Esophagus squamous epithelium (tissue), 4 donors: ENCODE results near the gene BAHD1.

Experiments used
- POLR2A ChIP-seq, 4 donors: fragments of 450-650 bp; IDR thresholded peaks; one replicate each; pipeline ENCODE4 v1.6.1; 2017; ENCODE audit warnings: antibody characterized with exemption in 4 of 4, mild to moderate bottlenecking in 4 of 4, moderate library complexity in 3 of 4
- TF ChIP-seq, protein P1 (sequence below), 6 experiments: fragments of 450-650 bp in 4 of 6; fragments of 200-600 bp in 2 of 6; sonication (generic) in 2 of 6; IDR thresholded peaks; one replicate each; pipeline ENCODE4 v1.5.1; 2016 to 2019; ENCODE audit warnings: antibody characterized with exemption in 6 of 6, mild to moderate bottlenecking in 4 of 6, moderate library complexity in 4 of 6

DNA sequence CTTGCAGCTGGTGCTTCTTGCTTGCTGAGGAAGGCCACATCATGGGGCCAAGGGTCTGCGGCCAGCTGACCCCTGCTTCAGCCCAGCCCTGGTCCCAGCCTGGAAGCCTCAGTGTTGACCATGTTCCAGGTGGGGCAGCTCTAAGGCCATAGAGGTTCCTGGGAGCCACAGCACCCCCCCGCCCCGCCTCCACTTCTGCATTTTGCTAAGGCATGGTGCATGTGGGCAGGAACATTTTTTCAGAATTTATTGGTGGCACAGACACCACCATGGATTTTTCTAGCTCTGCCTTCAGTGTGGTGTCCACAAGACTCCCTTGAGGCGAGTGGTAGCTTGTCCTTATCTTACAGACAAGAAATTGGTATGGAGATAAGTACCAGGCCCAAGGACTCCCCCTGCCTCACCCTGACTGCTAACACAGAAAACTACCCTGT lies 28.2 kb downstream of the BAHD1 start:
- TF ChIP-seq, protein P1, sequence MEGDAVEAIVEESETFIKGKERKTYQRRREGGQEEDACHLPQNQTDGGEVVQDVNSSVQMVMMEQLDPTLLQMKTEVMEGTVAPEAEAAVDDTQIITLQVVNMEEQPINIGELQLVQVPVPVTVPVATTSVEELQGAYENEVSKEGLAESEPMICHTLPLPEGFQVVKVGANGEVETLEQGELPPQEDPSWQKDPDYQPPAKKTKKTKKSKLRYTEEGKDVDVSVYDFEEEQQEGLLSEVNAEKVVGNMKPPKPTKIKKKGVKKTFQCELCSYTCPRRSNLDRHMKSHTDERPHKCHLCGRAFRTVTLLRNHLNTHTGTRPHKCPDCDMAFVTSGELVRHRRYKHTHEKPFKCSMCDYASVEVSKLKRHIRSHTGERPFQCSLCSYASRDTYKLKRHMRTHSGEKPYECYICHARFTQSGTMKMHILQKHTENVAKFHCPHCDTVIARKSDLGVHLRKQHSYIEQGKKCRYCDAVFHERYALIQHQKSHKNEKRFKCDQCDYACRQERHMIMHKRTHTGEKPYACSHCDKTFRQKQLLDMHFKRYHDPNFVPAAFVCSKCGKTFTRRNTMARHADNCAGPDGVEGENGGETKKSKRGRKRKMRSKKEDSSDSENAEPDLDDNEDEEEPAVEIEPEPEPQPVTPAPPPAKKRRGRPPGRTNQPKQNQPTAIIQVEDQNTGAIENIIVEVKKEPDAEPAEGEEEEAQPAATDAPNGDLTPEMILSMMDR (IDR thresholded peaks at IDR 0.05) = no peak
- no peak for TF ChIP-seq POLR2A (IDR thresholded peaks at IDR 0.05)
